GM18499 (cell line): Measurements from ENCODE around the gene LAMC3.

ENCODE experiments used
- ATAC-seq: cut with Tn5 transposase; IDR thresholded peaks from one replicate; pipeline ENCODE4 v1.9.1; 2021; ENCODE audit warnings: moderate number of reproducible peaks; ENCODE audit not compliant: insufficient read depth, unreplicated experiment

LAMC3 gene

GRCh38 chr9:131129183-131129582 is 120.2 kb downstream of the LAMC3 start:
- no peak for ATAC-seq

- no peak for ATAC-seq
These were observed 129.7 kb downstream of the LAMC3 start for GRCh38 chr9:131138676-131139075.

GRCh38 chr9:131140112-131140511 is 131.1 kb downstream of the LAMC3 start:
- no peak for ATAC-seq

- no peak for ATAC-seq
These were observed 131.6 kb downstream of the LAMC3 start for GRCh38 chr9:131140550-131140949.

GRCh38 chr9:131142160-131142559 is 133.2 kb downstream of the LAMC3 start:
- no peak for ATAC-seq
